ENCODE results near the gene MX1. TPM values are rescaled to one million over a fixed set of nuclear protein-coding genes. Genes with fewer than 3 reads are reported as not detected.

The MX1 gene
- total RNA-seq, 1 experiment from 2014 or later = 2.0 TPM

DNA sequence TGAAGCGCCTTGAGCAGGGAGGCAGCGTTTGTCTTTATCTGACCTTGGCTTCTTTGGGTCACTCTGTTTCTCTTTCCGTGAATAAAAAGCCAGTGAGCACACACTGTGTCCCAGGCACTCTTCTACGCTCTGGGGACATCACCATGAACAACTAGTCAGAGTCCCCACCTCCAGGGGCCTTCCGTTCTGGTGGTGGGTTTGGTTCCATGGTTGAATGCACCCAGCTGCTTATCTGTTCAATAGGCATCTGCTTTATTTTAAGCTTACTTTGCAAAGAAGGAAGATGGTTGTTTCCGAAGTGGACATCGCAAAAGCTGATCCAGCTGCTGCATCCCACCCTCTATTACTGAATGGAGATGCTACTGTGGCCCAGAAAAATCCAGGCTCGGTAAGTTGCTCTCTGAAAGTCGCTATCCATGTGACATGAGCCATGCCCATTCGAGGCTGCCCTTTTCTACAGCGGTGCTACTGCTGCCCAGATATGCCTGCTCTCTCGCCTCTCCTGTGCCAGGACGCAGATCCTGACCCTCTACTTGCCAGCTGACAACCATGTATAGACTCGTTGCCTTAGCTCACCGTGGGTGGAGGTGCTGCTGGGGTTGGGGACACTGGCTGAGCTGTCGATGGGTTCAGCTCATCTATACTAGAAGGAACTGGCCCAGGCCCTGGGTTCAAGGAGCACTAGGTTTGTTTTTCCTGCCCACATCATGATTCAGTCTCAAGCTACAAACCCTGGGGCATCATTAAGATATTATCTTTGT lies 5.9 kb downstream of the MX1 start:
- Histone ChIP-seq H3K9me2 (ENCODE audit: insufficient read depth) (no peaks in the 10 kb centered on the region), H4K20me1 (ENCODE audit: insufficient read depth) (no peaks in the 10 kb centered on the region), H3K4me1 (ENCODE audit: control insufficient read depth in 1 of 2, insufficient read depth in 2 of 2, low read length in 2 of 2) (no peaks in the 10 kb centered on the region), H3K4me3 (replicated peaks in 1 of 2; ENCODE audit: low read depth in 1 of 2, low read length in 2 of 2) (no peak overlapping the region), H3K27ac (ENCODE audit: low read depth, low read length) (no peak overlapping the region), H3K9me3 (ENCODE audit: control insufficient read depth in 1 of 2, insufficient read depth in 1 of 2, low read depth in 1 of 2, low read length in 2 of 2) (peaks cover 0 to 9% of the 10 kb centered on the region in 2 experiments; a peak in 2 of 4 replicates), H3K27me3 (ENCODE audit: insufficient read depth, low read length) (peaks cover 4% of the 10 kb centered on the region; the same call in 1 of the 2 replicates), H3K36me3 (ENCODE audit: control insufficient read depth in 1 of 2, insufficient read depth in 2 of 2, low read length in 2 of 2) (no peaks in the 10 kb centered on the region), H3K9ac (ENCODE audit: low read length) (no peak overlapping the region), H3K4me2 (ENCODE audit: low read length) (no peak overlapping the region), H3K79me2 (ENCODE audit: insufficient read depth, low read length) (no peaks in the 10 kb centered on the region), H2AFZ (ENCODE audit: low read depth, low read length, poor library complexity, severe bottlenecking) (no peak overlapping the region)
- CTCF ChIA-PET = no interaction called here
- ATAC-seq (no peak), DNase-seq (ENCODE audit: low read depth, low spot score) (no peak)
- no TSS peak for BruUV-seq (replicated peaks)
- POLR2A ChIA-PET = no interaction called here
- intact Hi-C loops (cut with micrococcal nuclease) = no loop called here
- RAD21 ChIA-PET (ENCODE audit: low non-redundant PET in 1 of 2, low total read pairs in 2 of 2, uncharacterized antibody in 2 of 2, unreplicated experiment in 2 of 2) = no interaction called here
- TF ChIP-seq SP1 (IDR thresholded peaks at IDR 0.05; ENCODE audit: low read depth) (no peak), ZFX (IDR thresholded peaks at IDR 0.05) (no peak), ELF1 (IDR thresholded peaks at IDR 0.05; ENCODE audit: borderline replicate concordance, low read depth) (no peak), CBX3 (IDR thresholded peaks at IDR 0.05; ENCODE audit: low read depth) (no peak)
- TF ChIP-seq, protein P1, sequence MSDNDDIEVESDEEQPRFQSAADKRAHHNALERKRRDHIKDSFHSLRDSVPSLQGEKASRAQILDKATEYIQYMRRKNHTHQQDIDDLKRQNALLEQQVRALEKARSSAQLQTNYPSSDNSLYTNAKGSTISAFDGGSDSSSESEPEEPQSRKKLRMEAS (IDR thresholded peaks at IDR 0.05) = no peak

DNA sequence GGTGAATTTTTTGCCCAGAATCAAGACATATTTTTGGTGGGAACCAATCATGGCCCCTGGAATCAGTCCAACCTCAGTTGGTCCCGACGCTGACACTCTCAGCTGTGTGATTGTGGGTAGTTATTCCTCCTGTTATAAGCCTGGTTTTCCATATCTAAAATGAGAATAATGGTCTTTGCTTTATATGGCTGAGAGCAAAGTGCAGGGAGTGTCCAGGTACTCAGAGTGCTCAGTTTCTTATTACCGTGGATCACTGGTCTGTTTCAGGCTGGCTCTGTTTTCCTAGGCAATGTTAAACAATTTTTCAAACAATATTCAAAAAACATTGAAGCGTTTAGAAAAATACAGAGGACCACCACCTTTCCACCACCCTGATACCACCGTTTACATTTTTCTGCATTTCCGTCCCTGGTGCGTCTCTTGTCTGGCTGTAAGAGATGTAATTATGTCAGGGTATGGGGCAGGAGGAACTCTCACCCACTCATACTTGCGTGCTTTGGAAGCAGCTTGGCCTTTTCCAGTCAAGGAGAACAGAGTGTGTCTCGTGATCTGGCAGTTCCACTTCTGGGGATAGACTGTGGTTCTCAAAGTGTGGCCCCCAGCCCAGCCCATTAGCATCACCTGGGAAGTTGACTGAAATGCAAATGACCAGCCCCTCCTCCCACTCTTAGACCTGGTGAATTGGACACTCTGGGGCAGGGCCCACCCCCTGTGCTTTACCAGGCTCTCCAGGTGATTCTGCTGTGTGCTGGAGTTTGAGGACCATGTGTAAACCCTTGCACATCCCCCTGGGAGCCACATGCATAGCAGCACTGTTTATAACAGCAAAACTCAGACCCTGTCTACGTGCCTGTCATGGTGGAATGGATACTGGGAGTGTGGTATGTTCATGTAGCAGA lies 6.8 kb downstream of the MX1 start:
- ATAC-seq (no peak), DNase-seq (ENCODE audit: low read depth, low spot score) (no peak)
- ChIA-PET CTCF (no interaction called here), POLR2A (no interaction called here), RAD21 (ENCODE audit: low non-redundant PET in 1 of 2, low total read pairs in 2 of 2, uncharacterized antibody in 2 of 2, unreplicated experiment in 2 of 2) (no interaction called here)
- H3K79me2 ChIP-seq (ENCODE audit: insufficient read depth, low read length) = no peaks in the 10 kb centered on the region
- intact Hi-C loops (cut with micrococcal nuclease) = no loop called here
- H2AFZ ChIP-seq (ENCODE audit: low read depth, low read length, poor library complexity, severe bottlenecking) = no peak overlapping the region
- no peaks in the 10 kb centered on the region for H3K36me3 ChIP-seq (ENCODE audit: control insufficient read depth in 1 of 2, insufficient read depth in 2 of 2, low read length in 2 of 2)
- no peaks in the 10 kb centered on the region for H3K4me1 ChIP-seq (ENCODE audit: control insufficient read depth in 1 of 2, insufficient read depth in 2 of 2, low read length in 2 of 2)
- peaks cover 4% of the 10 kb centered on the region; the same call in 1 of the 2 replicates for H3K27me3 ChIP-seq (ENCODE audit: insufficient read depth, low read length)
- no peak overlapping the region for H3K9ac ChIP-seq (ENCODE audit: low read length)
- no TSS peak for BruUV-seq (replicated peaks)
- H3K4me3 ChIP-seq (replicated peaks in 1 of 2; ENCODE audit: low read depth in 1 of 2, low read length in 2 of 2) = no peak overlapping the region
- H4K20me1 ChIP-seq (ENCODE audit: insufficient read depth) = no peaks in the 10 kb centered on the region
- no peak overlapping the region for H3K4me2 ChIP-seq (ENCODE audit: low read length)
- H3K27ac ChIP-seq (ENCODE audit: low read depth, low read length) = no peak overlapping the region
- peaks cover 0 to 9% of the 10 kb centered on the region in 2 experiments; a peak in 2 of 4 replicates for H3K9me3 ChIP-seq (ENCODE audit: control insufficient read depth in 1 of 2, insufficient read depth in 1 of 2, low read depth in 1 of 2, low read length in 2 of 2)
- no peaks in the 10 kb centered on the region for H3K9me2 ChIP-seq (ENCODE audit: insufficient read depth)
- TF ChIP-seq POLR2A (IDR thresholded peaks at IDR 0.05; ENCODE audit: borderline replicate concordance, extremely low read depth, insufficient read depth, insufficient read length) (no peak), ATF3 (IDR thresholded peaks at IDR 0.05) (no peak), POLR2AphosphoS5 (IDR thresholded peaks at IDR 0.05; ENCODE audit: low read depth, low read length) (no peak), EGR1 (IDR thresholded peaks at IDR 0.05; ENCODE audit: low read depth) (no peak), REST (IDR thresholded peaks at IDR 0.05; ENCODE audit: low read depth) (no peak), ZNF274 (IDR thresholded peaks at IDR 0.05; ENCODE audit: low read depth, low read length) (no peak), EZH2 (IDR thresholded peaks at IDR 0.05) (no peak), SRF (IDR thresholded peaks at IDR 0.05; ENCODE audit: low read depth) (no peak)
